Neural crest cell (in vitro differentiated cells): ENCODE results near the gene CLASP1. TPM values are rescaled to one million over a fixed set of nuclear protein-coding genes. Genes with fewer than 3 reads are reported as not detected.
A peak's percentile ranks its signal among the peaks of the same experiment; 100 is the strongest.

Source experiments
- DNase-seq: peaks from one replicate; pipeline ENCODE4 v3.0.0; 2021; ENCODE audit warnings: low read depth, mixed read lengths, low spot score
- H3K27ac Mint-ChIP-seq: one replicate; pipeline ENCODE4 v1.8.0; 2021; ENCODE audit warnings: mild to moderate bottlenecking, mixed read lengths; ENCODE audit not compliant: unreplicated experiment
- H3K27me3 Mint-ChIP-seq: 2 replicates; pipeline ENCODE4 v1.8.0; 2021; ENCODE audit warnings: low read depth, mild to moderate bottlenecking, mixed read lengths
- H3K36me3 Mint-ChIP-seq: 2 replicates; pipeline ENCODE4 v1.8.0; 2021; ENCODE audit warnings: low read depth, mild to moderate bottlenecking, mixed read lengths
- H3K4me1 Mint-ChIP-seq: 2 replicates; pipeline ENCODE4 v1.8.0; 2021; ENCODE audit warnings: mixed read lengths
- H3K4me3 Mint-ChIP-seq: one replicate; pipeline ENCODE4 v1.8.0; 2021; ENCODE audit warnings: mild to moderate bottlenecking, mixed read lengths
- H3K9me3 Mint-ChIP-seq: 2 replicates; pipeline ENCODE4 v1.8.0; 2021; ENCODE audit warnings: mixed read lengths
- total RNA-seq: library from RNA; stranded (reverse); gene quantifications from 2 replicates; pipeline ENCODE4 v1.2.1, GENCODE V29; 2021
- TF ChIP-seq, protein P1 (sequence below): fragments of 200-600 bp; sonication (generic); conservative IDR thresholded peaks from 2 replicates; pipeline ENCODE4 v1.5.0; 2021; ENCODE audit warnings: antibody characterized with exemption, mild to moderate bottlenecking

The CLASP1 gene
- total RNA-seq, 1 donor from 2014 or later: 95.8 TPM

- TF ChIP-seq, protein P1, sequence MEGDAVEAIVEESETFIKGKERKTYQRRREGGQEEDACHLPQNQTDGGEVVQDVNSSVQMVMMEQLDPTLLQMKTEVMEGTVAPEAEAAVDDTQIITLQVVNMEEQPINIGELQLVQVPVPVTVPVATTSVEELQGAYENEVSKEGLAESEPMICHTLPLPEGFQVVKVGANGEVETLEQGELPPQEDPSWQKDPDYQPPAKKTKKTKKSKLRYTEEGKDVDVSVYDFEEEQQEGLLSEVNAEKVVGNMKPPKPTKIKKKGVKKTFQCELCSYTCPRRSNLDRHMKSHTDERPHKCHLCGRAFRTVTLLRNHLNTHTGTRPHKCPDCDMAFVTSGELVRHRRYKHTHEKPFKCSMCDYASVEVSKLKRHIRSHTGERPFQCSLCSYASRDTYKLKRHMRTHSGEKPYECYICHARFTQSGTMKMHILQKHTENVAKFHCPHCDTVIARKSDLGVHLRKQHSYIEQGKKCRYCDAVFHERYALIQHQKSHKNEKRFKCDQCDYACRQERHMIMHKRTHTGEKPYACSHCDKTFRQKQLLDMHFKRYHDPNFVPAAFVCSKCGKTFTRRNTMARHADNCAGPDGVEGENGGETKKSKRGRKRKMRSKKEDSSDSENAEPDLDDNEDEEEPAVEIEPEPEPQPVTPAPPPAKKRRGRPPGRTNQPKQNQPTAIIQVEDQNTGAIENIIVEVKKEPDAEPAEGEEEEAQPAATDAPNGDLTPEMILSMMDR: no peak
- Mint-ChIP-seq H3K4me3 (no peak overlapping the region), H3K27me3 (no peaks in the 10 kb centered on the region), H3K36me3 (peaks cover 4% of the 10 kb centered on the region), H3K9me3 (no peaks in the 10 kb centered on the region), H3K4me1 (no peaks in the 10 kb centered on the region), H3K27ac (no peak overlapping the region)
- DNase-seq: no peak
Measured at GRCh38 chr2:121409966-121410365, 239.3 kb downstream of the CLASP1 start.

GRCh38 chr2:121409388-121409787 is 239.9 kb downstream of the CLASP1 start:
- Mint-ChIP-seq H3K27me3 (no peaks in the 10 kb centered on the region), H3K27ac (peak overlapping the region; percentile 31), H3K9me3 (no peaks in the 10 kb centered on the region), H3K4me3 (no peak overlapping the region), H3K4me1 (no peaks in the 10 kb centered on the region), H3K36me3 (peaks cover 4% of the 10 kb centered on the region)
- DNase-seq: no peak
- TF ChIP-seq, protein P1: no peak

DNA sequence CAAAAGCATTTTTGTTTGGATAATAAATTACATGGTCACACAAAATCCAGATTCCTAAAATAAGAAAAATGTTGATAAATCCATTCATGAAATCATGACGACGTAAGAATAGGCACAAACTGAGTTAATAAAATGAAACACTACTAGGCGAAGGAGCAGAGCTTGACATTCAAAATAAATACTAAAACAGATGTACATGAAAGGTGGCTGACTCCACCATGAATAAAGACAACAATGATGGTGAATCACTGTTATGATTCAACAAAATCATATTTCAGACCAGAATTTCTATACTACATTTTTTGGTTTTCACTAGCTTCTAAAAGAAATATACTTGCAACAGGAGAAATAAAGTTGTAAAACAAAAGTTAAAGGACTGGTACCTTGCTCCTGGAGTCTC is 240.6 kb downstream of the CLASP1 start:
- no peaks in the 10 kb centered on the region for H3K9me3 Mint-ChIP-seq
- H3K36me3 Mint-ChIP-seq: peaks cover 5% of the 10 kb centered on the region
- H3K4me3 Mint-ChIP-seq: no peak overlapping the region
- DNase-seq: no peak
- H3K27ac Mint-ChIP-seq: no peak overlapping the region
- TF ChIP-seq, protein P1: no peak
- no peaks in the 10 kb centered on the region for H3K27me3 Mint-ChIP-seq
- H3K4me1 Mint-ChIP-seq: no peaks in the 10 kb centered on the region

DNA sequence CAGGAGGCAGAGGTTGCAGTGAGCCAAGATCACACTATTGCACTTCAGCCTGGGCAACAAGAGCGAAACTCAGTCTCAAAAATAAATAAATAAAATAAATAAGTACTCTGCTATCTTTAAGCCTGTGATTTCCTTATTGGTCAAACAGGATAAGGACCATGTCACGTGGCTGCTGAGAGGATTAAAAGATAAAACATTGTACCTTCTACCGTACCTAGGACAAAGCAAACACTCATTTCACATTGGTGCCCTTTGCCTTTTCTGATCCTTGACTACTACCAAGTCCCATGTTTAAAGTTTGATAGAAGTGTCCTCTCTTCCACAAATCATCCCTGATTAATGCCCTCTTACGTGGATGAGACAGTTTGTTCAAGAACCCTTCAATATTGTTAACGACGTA is 244.0 kb downstream of the CLASP1 start:
- H3K4me3 Mint-ChIP-seq: no peak overlapping the region
- no peak for DNase-seq
- H3K27me3 Mint-ChIP-seq: no peaks in the 10 kb centered on the region
- H3K9me3 Mint-ChIP-seq: no peaks in the 10 kb centered on the region
- H3K4me1 Mint-ChIP-seq: peaks cover 4% of the 10 kb centered on the region
- TF ChIP-seq, protein P1: no peak
- H3K36me3 Mint-ChIP-seq: peaks cover 15% of the 10 kb centered on the region
- no peak overlapping the region for H3K27ac Mint-ChIP-seq

DNA sequence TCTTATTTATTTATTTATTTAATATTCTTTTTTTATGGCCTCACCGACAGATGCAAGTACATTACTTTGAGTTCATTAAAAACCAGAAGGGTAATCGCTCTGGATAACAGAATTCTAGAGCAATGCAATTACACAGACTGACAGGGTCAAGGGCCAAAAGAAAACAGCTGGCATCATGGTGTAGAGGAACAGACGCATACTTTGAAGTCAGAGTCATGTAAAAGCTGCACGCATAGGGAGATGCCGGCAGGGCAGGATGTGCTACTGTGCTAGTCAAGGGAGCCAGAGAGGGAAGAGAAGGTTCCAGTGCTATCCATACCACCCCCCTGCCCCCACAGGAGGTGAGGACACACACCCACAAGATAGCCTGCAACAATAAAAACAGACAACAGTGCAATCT is 249.1 kb downstream of the CLASP1 start:
- Mint-ChIP-seq H3K36me3 (peaks cover 18% of the 10 kb centered on the region), H3K4me1 (peaks cover 4% of the 10 kb centered on the region), H3K27ac (no peak overlapping the region), H3K4me3 (no peak overlapping the region), H3K27me3 (no peaks in the 10 kb centered on the region), H3K9me3 (no peaks in the 10 kb centered on the region)
- TF ChIP-seq, protein P1: no peak
- no peak for DNase-seq

GRCh38 chr2:121398853-121399252 is 250.4 kb downstream of the CLASP1 start:
- H3K27me3 Mint-ChIP-seq: no peaks in the 10 kb centered on the region
- peaks cover 4% of the 10 kb centered on the region for H3K4me1 Mint-ChIP-seq
- H3K4me3 Mint-ChIP-seq: no peak overlapping the region
- TF ChIP-seq, protein P1: no peak
- DNase-seq: no peak
- no peaks in the 10 kb centered on the region for H3K9me3 Mint-ChIP-seq
- H3K36me3 Mint-ChIP-seq: peaks cover 18% of the 10 kb centered on the region
- H3K27ac Mint-ChIP-seq: peak overlapping the region; percentile 70
